Esophagus squamous epithelium (tissue), 4 donors: Measurements from ENCODE around the gene INPP5E.
"Not testable (repeated sequence)": the region's sequence is repeated elsewhere in the genome, so short reads cannot be mapped to it uniquely, and the experiment has no call there.

Experiments
- POLR2A ChIP-seq, 4 donors: fragments of 450-650 bp; IDR thresholded peaks; one replicate each; pipeline ENCODE4 v1.6.1; 2017; ENCODE audit warnings: antibody characterized with exemption in 4 of 4, mild to moderate bottlenecking in 4 of 4, moderate library complexity in 3 of 4
- TF ChIP-seq, protein P1 (sequence below), 6 experiments: fragments of 450-650 bp in 4 of 6; fragments of 200-600 bp in 2 of 6; sonication (generic) in 2 of 6; IDR thresholded peaks; one replicate each; pipeline ENCODE4 v1.5.1; 2016 to 2019; ENCODE audit warnings: antibody characterized with exemption in 6 of 6, mild to moderate bottlenecking in 4 of 6, moderate library complexity in 4 of 6

DNA sequence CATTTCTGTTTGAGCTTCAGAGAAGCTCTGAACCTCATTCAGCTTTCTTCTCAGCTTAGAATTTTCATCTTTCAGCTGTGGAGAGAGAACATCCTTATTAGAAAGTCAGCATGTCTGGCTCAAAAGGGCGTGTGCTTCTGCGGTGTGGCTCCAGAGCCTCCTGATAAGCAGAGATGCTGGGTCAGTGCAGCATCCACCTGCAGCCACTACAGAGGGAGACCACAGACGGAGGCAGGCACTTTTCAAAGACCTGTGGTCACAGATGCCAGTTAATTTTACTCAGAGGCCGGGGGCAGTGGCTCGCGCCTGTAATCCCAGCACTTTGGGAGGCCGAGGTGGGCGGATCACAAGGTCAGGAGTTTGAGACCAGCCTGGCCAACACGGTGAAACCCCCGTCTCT, 33.7 kb downstream of the INPP5E start:
- TF ChIP-seq, protein P1, sequence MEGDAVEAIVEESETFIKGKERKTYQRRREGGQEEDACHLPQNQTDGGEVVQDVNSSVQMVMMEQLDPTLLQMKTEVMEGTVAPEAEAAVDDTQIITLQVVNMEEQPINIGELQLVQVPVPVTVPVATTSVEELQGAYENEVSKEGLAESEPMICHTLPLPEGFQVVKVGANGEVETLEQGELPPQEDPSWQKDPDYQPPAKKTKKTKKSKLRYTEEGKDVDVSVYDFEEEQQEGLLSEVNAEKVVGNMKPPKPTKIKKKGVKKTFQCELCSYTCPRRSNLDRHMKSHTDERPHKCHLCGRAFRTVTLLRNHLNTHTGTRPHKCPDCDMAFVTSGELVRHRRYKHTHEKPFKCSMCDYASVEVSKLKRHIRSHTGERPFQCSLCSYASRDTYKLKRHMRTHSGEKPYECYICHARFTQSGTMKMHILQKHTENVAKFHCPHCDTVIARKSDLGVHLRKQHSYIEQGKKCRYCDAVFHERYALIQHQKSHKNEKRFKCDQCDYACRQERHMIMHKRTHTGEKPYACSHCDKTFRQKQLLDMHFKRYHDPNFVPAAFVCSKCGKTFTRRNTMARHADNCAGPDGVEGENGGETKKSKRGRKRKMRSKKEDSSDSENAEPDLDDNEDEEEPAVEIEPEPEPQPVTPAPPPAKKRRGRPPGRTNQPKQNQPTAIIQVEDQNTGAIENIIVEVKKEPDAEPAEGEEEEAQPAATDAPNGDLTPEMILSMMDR (IDR thresholded peaks at IDR 0.05): not testable (repeated sequence)
- TF ChIP-seq POLR2A (IDR thresholded peaks at IDR 0.05): not testable (repeated sequence)
